Astrocyte of the cerebellum (primary cell): Measurements from ENCODE around the gene DNM3.

Source experiments
- DNase-seq: peaks from one replicate; pipeline ENCODE4 v3.0.0-alpha.2; 2011; ENCODE audit warnings: low read depth
- H3K4me3 ChIP-seq: 2 replicates; pipeline ENCODE4 v1.5.1; 2011; ENCODE audit warnings: mild to moderate bottlenecking, low read depth, low read length, moderate library complexity
- in situ Hi-C: cut with HindIII; loops from 2 replicates; pipeline ENCODE4 v1.10.0; 2017; ENCODE audit warnings: low sequenced_read_pairs
- TF ChIP-seq, protein P1 (sequence below): IDR thresholded peaks from 2 replicates; pipeline ENCODE4 v1.5.1; 2012; ENCODE audit warnings: low read length, low read depth, moderate library complexity, mild to moderate bottlenecking; ENCODE audit errors: missing control alignments

The DNM3 gene

DNA sequence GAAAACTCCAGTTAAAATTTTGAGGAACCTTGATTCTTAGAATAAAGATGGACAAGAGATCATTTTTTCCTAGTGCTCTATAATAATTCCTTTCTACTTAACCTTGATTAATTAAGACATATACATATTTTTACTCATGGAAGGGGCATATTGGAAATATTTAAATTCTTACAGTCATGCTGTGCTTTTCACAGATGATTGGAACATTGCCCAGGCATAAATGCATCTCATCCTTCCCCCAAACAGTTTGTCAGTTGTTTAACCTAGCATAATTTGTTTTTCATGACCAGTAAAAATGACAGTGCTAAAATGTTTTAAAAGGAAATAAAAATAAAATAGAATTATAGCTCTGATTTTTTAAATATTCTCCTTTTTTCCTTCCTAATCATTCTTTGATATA is 140.0 kb downstream of the DNM3 start:
- no peak for DNase-seq
- TF ChIP-seq, protein P1, sequence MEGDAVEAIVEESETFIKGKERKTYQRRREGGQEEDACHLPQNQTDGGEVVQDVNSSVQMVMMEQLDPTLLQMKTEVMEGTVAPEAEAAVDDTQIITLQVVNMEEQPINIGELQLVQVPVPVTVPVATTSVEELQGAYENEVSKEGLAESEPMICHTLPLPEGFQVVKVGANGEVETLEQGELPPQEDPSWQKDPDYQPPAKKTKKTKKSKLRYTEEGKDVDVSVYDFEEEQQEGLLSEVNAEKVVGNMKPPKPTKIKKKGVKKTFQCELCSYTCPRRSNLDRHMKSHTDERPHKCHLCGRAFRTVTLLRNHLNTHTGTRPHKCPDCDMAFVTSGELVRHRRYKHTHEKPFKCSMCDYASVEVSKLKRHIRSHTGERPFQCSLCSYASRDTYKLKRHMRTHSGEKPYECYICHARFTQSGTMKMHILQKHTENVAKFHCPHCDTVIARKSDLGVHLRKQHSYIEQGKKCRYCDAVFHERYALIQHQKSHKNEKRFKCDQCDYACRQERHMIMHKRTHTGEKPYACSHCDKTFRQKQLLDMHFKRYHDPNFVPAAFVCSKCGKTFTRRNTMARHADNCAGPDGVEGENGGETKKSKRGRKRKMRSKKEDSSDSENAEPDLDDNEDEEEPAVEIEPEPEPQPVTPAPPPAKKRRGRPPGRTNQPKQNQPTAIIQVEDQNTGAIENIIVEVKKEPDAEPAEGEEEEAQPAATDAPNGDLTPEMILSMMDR, result no peak
- in situ Hi-C loops, result loop anchor here (5.0 kb wide), 1 partner anchor 179 kb away; no protein-coding TSS in a partner anchor
- H3K4me3 ChIP-seq, result no peak overlapping the region

DNA sequence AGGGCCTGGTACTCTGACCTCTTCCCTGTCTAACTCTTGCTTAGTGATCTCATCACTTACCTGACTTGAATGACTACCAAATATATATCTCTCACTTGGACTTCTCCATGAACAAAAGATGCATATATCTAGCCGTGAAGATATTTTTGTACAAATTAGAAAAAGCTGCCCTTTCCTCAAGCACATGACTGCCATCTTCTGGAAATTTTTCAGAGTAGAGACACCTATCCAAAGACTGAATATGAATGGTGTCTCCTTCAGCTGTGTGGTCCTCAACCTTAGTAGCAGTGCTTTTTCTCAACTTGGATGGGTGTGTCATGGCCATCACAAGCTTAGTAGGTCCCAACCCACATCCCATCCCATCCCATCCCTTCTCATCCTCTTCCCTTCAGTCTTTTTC is 142.3 kb downstream of the DNM3 start:
- TF ChIP-seq, protein P1, result peak; percentile 47
- in situ Hi-C loops, result loop anchor here (5.0 kb wide), 1 partner anchor 181 kb away; no protein-coding TSS in a partner anchor
- DNase-seq, result peak; percentile 28
- no peak overlapping the region for H3K4me3 ChIP-seq

DNA sequence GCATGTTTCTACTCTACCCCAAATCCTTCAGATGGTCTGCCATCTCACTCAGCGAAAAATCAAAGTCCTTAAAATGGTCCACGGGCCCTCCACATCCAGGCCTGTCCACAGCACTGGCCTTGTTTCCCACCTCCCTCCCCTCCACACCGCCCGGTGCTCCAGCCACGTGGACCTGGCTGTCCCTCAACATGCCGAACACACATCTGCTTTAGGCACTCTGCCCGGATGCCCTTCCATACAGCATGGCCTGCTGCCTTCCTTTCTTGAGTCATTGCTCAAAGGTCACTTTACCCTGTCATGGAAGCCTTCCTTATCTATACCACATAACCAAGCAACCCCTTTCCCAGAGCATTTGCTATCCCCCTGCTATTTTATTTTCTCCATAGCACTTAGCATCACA is 143.0 kb downstream of the DNM3 start:
- TF ChIP-seq, protein P1, result no peak
- in situ Hi-C loops, result loop anchor here (5.0 kb wide), 1 partner anchor 182 kb away; no protein-coding TSS in a partner anchor

DNA sequence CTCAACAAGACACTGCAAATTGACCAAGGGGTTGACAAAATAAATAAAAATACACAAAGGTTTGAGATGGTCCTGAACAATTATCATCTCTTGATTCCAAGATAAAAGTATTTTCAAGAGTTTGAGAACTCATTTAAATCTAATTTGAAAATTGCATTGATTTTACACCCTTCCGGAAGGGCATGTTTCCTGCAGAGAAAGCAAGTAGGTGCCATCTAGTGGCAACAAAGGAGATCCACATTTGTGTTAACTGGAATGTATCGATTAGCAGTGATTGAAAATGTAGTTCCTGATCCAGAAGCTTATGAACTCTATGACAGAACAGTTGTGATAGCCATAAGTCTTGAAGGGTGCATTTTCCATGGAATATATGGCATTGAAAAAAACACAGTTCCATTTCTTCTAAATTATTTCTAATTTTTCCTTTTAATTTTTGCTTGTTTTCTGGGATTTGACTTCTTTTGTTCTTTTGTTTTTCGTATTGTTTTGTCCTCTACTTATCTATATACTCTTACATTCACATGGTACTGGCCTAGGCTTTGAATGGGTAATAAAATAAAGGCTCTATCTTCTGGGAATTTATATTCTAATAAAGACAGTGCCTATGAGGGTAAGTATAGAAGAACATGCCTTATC is 143.7 kb downstream of the DNM3 start:
- in situ Hi-C loops, result loop anchor here (5.0 kb wide), 1 partner anchor 183 kb away; no protein-coding TSS in a partner anchor
- no peak overlapping the region for H3K4me3 ChIP-seq
- TF ChIP-seq, protein P1, result peak; percentile 82
- no peak for DNase-seq

More for the DNA sequence above, 143.0 kb downstream of the DNM3 start:
- no peak overlapping the region for H3K4me3 ChIP-seq
- no peak for DNase-seq

DNA sequence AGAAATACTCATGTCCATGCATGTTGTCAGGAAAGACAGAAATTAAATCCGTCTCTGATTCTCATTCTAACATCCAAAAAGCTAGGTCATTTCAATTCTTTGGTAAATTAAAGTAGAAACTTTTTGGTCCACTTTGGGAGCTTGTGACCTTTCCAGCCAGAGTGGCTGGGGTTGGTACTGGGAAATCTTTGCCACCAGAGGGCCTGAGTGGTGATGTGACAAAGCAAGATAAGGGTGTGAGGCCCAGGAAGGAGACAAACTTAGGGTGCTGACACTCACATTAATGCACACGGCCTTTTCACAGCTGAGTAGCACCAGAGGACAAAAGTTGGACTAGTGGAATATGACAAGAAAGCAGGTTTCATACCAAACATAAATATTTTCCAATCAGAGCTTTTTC is 144.3 kb downstream of the DNM3 start:
- no peak overlapping the region for H3K4me3 ChIP-seq
- in situ Hi-C loops, result no loop called here
- DNase-seq, result no peak
- TF ChIP-seq, protein P1, result peak; percentile 34

DNA sequence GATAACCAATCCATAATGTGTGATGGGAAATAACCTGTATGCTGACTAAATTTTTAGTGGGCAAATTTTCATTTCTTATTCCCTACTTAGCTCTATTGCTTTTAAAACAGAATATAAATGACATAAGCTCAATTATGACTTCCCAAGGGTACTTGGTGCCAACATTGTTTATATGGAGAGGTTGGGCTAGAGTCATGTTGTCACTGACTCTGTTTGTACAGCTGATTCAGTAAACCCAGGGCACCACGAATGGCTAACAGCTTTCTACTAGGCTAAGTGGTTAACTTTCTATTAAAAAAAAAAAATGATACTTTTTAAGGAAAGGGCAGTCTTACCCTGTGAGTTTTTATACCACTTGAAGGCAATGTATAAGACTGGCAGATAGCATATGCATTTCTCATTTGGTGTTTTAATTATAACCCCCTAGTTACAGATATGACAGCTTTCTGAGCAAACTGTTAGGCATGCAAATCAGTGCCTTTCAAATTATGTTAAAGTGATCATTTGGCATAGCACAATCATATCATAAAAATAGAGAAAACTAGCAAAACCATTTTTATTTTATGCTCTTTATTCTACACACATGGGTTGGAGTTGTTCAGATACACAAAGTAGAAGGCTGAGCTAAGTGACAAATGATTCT is 147.1 kb downstream of the DNM3 start:
- in situ Hi-C loops, result no loop called here
- H3K4me3 ChIP-seq, result no peak overlapping the region
- no peak for DNase-seq
- TF ChIP-seq, protein P1, result no peak
